GM12864 (cell line): Measurements from ENCODE around the gene MRPS12.

Experiments used
- DNase-seq: peaks from one replicate; pipeline ENCODE4 v3.0.0-alpha.2; 2011; ENCODE audit warnings: low read depth
- H3K4me3 ChIP-seq: 2 replicates; pipeline ENCODE4 v1.5.1; 2011; ENCODE audit warnings: mild to moderate bottlenecking, low read depth, low read length, control low read depth
- CTCF ChIP-seq: IDR thresholded peaks from 2 replicates; pipeline ENCODE4 v1.5.1; 2011; ENCODE audit warnings: low read depth, mild to moderate bottlenecking, moderate library complexity, low read length, control low read depth, inconsistent platforms; ENCODE audit errors: missing control alignments

MRPS12 gene

DNA sequence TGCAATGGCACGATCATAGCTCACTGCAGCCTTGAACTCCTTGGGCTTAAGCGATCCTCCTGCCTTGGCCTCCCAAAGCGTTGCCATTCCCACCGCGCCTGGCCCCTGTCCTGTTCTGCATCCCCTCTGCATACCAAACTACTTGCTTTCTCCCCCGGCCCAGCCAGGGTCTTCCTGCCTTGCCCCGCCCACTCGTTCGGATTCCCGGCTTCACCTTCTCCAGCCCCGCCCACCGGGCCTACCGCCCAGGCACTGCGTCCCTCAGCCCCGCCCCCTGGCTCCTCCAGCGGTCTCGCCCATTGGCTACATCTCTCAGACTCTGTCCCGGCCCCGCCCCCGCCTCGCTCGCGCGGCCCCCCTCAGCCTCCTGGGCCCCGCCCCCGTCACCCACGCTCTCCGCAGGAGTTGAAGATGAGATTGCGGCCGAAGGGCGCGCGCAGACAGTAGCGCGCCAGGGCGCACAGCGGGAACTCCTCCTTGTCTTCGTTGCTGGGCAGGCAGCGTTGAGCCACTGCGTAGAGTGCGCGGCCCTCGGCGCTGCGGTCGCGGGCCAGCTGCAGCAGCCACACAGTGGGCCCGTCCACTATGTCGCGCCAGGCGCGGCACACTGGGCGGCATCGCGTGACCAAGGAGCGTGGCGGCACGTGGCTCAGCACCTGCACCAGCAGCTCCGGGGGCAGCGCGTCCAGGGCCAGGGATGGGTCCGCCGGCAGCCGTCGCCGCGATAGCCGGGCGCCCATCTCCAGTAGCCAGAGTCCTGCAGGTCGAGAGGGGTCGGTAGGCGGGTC, 19.0 kb downstream of the MRPS12 start:
- peak overlapping the region; percentile 37; the same call in 1 of the 2 replicates for H3K4me3 ChIP-seq
- TF ChIP-seq CTCF, result no peak
- peak; percentile 16 for DNase-seq

DNA sequence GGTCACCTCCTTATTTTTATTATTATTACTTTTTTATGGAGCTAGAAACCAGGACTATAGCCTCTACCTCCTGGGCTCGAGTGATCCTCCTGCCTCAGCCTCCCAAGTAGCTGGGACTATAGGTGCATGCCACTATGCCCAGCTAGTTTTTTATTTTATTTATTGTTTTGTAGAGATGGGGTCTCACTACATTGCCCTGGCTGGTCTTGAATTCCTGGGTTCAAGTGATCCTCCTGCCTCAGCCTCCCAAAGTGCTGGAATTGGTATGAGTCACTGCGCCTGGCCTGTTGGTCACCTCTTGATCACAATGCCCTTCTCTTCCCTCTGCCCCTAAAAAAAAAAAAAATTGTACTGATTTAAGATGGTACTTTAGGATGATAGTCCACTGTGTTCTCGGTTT, 20.4 kb downstream of the MRPS12 start:
- no peak for TF ChIP-seq CTCF

GRCh38 chr19:38952395-38953165, 21.8 kb downstream of the MRPS12 start:
- H3K4me3 ChIP-seq, result no peak overlapping the region
- no peak for DNase-seq
- TF ChIP-seq CTCF, result peak; percentile 55

More for the DNA sequence above, 20.4 kb downstream of the MRPS12 start:
- H3K4me3 ChIP-seq, result no peak overlapping the region
- DNase-seq, result no peak

- DNase-seq, result no peak
- H3K4me3 ChIP-seq, result no peak overlapping the region
- TF ChIP-seq CTCF, result no peak
Observed at GRCh38 chr19:38953677-38954076, 22.9 kb downstream of the MRPS12 start.

- TF ChIP-seq CTCF, result no peak
- H3K4me3 ChIP-seq, result no peak overlapping the region
- DNase-seq, result no peak
Observed at GRCh38 chr19:38956264-38956663, 25.5 kb downstream of the MRPS12 start.

DNA sequence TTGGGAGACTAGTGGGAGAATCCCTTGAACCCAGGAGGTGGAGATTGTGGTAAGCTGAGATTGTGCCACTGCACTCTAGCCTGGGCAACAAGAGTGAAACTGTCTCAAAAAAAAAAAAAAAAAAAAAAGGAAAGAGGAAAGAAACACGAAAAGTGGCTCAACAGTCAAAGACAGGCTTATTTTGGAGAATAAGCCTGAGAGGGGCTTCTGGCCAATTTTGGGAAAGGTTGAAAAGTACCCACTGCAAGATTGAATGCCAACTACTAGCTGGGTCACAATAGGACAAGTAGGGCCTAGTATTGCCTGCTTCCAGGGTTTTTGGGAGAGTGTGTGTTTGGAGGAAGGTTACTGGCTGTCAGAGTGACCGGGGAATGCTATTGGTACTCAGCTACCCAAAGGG, 27.6 kb downstream of the MRPS12 start:
- DNase-seq, result no peak
- no peak overlapping the region for H3K4me3 ChIP-seq
- no peak for TF ChIP-seq CTCF

- H3K4me3 ChIP-seq, result no peak overlapping the region
- DNase-seq, result no peak
- no peak for TF ChIP-seq CTCF
Observed at GRCh38 chr19:38959618-38960017, 28.9 kb downstream of the MRPS12 start.
